Stimulated activated naive CD4-positive, alpha-beta T cell treated with Interleukin-2 at 50 U/mL for 16 hours (primary cell): ENCODE results near the gene SELENOI.
"Not testable (repeated sequence)": the region's sequence is repeated elsewhere in the genome, so short reads cannot be mapped to it uniquely, and the experiment has no call there.

ENCODE experiments used
- DNase-seq: peaks from one replicate; lab custom pipeline; 2025; lab: John Stamatoyannopoulos, UW

Gene SELENOI

DNA sequence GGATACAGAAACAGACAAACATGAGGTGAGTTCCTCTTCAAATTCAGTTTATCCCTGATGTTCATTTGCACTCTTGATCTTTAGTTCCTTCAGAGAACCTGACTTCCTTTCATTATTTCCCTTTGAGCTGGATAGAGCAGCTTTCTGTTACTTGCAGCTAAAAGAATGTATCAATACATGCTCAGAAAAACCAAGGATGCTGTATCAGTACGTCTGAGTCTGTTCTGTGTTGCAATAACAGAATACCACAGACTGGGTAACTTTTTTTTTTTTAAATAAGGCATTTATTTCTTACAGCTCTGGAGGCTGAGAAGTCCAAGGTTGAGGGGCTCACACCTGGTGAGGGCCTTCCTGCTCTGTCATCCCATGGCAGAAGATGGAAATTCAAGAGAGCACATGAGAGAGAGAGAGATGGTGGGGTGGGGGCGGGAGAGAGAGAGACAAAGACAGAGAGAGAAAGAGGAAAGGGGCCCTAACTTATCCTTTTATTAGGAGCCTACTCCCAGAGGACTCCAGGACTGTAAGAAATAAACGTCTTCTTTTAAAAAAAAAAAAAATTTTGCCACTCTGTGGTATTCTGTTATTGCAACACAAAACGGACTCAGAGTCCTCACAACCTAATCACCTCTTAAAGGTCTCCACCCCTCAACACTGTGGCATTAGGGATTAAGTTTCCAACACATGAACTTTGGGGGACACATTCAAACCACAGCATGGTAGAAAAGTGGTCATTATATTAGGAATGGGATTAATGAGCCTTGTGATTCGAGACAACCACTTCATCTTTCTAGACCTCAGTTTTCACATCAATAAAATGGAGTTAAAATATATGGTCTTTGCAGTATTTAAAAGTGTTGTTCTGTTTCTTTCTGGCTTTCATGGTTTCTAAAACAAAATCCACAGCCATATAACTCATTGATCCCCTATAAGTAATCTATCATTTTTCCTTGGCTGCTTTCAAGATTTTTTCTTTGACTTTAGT lies 18.4 kb upstream of the SELENOI start:
- DNase-seq, result no peak

DNA sequence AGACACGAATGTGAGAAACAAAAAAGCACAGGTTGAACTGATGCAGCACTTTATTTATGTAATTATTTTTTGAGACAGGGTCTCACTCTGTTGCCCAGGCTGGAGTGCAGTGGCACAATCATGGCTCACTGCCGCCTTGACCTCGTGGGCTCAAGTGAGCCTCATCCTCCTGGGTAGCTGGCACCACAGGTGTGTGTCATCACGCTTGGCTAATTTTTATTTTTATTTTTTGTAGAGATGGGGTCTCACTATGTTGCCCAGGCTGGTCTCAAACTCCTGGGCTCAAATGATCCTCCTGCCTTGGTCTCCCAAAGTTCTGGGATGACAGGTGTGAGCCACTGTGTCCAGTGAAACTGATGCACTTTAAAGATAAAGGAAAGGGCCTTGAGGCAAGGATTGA lies 16.9 kb upstream of the SELENOI start:
- DNase-seq, result not testable (repeated sequence)

DNA sequence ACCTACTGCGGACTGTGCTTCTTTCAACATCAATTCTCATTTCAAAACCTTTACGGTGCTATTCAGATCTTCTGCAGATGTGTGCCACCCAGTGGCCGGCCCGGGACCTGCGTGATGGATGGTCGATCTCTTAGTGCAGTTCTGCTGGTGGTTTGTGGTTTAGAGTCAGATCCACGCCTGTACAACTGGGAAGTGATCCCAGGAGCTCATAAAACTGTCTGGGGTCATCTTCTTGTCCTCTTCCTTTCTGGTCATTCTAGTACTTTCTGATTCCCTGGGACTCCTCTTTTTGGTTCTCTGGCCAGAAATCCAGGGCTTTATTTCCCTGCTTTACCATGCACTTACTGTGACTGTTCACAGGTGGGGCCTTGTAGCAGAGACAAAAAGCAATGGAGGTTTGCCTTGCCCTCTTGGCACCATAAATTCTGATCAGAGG lies 15.8 kb upstream of the SELENOI start:
- DNase-seq, result peak; percentile 74

DNA sequence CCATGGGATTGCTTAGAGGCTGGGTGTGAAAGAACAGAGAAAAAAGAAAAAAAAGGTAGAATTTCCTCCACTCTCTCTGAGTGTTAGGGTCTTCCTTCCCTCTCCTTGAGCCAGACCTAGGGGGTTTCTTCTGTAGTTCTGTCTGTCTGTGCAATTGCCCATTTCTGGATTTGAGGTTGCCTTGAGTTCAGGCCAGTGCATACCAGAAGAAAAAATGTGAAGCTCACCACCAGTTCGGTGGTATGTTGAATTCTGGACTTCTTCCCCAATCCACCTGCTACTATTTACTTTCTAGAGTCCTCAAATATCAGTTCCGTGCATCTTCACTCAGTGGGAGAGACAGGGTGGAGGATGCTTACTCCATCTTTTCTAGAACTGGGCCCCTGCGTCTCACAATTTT lies 15.3 kb upstream of the SELENOI start:
- no peak for DNase-seq

DNA sequence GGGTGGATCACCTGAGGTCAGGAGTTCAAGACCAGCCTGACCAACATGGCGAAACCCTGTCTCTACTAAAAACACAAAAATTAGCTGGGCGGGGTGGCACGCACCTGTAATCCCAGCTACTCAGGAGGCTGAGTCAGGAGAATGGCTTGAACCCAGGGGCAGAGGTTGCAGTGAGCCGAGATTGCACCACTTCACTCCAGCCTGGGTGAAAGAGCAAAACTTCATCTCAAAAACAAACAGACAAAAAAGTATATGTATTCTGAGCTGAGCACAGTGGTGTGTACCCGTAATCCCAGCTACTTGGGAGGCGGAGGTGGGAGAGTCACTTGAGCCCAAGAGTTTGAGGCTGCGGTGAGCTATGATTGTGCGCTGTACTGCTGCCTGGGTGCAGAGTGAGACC lies 14.6 kb upstream of the SELENOI start:
- not testable (repeated sequence) for DNase-seq

DNA sequence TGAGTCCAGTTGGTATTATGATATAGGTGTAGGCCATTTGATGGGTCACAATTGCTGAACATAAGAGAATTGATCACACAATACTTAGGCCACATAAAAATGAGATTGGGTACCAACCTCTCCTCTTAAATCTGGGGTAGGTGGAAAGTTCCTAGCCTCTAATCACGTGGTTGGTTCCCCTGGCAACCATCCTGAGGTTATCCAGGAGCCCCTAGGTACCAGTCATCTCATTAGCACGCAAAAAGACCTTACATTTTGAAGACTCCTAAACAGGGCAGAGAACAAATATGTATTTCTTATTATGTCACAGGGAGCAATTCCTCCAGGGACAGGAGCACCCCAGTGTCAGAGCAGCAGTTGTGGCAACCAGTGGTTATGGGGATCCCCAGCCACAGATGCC lies 12.7 kb upstream of the SELENOI start:
- DNase-seq, result no peak

DNA sequence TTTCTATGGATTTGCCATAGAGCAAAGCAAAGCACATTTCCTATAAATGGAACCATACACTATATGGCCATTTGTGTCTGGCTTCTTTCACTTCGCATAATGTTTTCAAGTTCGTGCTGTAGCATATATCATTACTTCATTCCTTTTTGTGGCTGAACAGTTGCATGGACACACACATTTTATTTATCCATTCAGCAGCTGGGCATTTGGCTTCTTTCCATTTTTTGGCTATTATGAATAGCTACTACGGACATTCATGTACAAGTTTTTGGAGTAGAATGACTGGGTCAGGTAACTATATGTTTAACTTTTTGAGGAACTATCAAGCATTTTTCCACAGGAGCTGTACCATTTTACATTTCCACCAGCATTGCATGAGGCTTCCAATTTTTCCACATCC lies 10.7 kb upstream of the SELENOI start:
- DNase-seq, result no peak

DNA sequence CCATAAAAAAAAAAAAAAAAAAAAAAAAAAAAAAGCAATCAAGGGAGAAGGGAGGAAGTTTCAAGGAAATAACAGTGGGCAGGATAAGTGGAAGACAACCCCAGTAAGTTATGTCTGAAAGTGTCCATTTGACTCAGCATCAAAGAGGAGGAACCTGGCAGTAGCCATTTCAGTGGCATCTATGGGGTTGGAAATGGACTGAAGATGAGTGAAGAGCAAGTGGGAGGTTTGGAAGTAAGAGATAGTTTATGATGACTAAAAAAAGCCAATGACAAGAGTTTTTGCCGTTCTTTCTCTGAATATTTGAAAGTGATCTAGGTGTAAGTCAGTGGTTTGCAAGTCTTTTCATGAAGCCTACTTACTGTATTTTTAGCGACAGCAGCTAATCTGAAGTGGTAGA lies 9.2 kb upstream of the SELENOI start:
- no peak for DNase-seq

DNA sequence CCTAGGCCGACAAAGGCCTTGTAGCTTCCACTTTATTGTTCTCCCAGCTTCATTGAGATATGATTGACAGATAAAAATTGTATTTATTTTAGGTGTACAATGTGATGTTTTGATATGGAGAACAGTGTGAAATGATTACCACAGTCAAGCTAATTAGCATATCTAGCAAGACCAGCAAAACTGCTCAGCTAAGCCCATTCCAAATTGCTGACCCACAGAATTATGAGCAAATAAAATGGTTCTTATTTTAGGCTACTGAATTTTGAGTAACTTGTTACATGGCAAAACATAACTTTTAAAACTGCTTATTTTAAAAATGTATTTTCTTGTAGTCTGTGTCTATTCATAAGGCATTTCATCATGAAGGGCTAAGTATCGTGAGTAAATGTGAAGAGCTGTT lies 8.6 kb upstream of the SELENOI start:
- no peak for DNase-seq

DNA sequence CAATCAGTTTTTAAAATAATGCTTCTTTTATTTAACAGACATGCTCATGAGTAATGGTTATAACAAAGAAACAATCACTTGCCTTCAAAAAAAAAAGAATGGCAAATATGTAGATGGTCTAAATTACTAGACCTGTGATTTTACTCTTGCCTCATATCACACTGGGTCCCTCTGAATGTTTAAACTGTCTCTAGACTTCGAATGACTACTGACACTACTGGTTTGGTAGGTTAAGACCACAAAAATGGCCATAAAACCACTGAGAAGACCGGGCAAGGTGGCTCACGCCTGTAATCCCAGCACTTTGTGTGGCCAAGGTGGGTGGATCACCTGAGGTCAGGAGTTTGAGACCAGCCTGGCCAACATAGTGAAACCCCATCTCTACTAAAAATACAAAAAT lies 5.1 kb upstream of the SELENOI start:
- DNase-seq, result no peak

DNA sequence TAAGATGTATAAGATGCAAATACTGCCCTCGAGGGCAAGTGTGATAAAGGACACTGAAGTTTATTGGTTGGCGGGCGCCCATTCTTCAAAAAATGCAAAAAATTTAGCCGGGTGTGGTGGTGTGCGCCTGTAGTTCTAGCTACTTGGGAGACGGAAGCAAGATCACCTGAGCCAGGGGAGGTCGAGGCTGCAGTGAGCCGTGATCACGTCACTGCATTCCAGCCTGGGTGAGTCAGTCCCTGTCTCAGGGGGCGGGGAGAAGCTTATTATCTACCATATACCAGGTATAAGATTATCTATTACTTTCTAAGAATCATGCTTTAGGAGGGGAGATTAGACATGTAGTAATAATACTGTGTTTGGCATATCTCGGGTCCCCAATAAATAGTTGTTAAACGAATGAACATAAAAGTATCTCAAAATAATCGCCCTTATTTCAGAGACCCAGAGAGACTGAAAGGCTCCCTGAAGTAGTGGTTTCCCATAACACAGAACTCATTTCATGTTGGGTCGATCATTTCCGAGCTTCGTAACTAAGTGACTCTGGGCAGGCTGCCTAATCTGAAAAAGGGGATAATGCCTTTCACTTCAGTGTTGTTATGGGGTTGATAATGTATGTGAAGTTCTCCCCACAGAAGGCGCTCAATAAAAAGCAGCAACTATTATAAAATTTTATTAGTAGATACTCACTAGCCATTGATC lies 1.2 kb upstream of the SELENOI start:
- peak; percentile 13 for DNase-seq

DNA sequence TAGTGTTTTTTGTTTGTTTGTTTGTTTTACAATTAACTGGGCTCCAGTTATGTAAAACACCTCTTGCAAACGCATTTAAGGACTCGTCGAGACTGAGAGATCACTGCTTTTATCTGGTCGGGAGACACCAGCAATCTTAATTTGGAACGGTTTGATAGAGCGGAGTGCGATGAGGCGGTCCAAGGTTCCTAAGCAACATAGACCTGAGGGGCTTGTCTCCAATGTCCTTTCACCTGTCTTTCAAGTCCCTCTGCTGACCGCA lies 729 bp upstream of the SELENOI start:
- no peak for DNase-seq

DNA sequence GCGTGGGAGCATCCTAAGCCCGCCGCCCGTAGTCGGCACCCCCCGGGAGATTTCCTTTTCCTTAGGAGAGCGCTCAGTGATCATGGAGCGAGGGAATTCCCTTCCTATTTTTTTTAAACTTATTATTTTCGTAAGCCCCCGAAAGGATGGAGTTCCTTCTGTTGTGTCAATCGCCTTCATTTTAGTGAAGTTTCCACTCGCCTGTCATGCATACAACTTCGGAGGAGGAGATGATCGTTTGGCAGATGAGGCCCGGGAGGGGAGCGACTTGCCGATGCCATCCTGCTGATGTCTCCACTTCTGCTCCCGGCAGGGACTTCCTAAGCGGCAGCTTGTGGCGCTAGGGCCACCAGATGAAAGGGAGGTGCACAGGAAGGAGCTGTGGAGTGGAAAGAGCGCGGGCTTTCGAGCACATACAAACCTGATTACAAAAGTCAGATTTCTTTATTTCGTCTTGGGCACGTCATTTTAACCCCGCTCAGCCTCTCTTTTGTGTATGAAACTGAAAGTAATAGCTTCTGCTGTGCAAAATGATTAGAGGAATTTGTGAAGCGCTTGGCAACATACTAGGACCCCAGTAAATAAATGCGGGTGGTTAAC lies 611 bp downstream of the SELENOI start, which contains the start of gene ADGRF3:
TSS of gene ADGRF3 (minus strand) at position 336 of the 600 bp plus-strand sequence. CDS start 555 bp downstream, outside the sequence.
- peak; percentile 57 for DNase-seq

DNA sequence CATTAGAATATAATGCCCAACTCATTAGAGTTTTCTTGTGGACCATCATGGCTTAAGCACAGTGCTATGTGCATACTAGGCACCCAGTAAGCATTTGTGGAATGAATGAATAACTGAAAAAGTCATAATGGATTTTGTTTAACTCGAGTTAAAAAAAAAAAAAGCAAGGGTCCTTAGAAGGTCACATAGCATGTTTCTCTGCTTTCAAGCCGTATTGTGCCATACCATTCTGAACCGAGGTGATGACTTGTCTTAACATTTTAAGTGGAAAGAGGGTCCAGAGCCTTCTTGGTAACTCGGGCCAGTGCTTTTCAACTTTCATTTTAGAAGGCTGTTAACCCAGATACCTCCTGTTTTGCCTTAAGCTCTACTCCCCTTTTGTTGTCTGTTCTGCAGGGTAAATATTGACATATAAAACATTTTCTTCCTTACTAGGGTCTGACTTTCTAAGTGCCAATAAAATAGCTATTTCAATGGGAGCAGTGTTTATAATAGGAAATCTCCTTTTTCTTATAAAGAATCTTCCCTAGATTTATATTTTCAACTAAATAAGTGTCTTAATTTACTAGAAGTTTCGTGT lies 1.4 kb downstream of the SELENOI start:
- no peak for DNase-seq

DNA sequence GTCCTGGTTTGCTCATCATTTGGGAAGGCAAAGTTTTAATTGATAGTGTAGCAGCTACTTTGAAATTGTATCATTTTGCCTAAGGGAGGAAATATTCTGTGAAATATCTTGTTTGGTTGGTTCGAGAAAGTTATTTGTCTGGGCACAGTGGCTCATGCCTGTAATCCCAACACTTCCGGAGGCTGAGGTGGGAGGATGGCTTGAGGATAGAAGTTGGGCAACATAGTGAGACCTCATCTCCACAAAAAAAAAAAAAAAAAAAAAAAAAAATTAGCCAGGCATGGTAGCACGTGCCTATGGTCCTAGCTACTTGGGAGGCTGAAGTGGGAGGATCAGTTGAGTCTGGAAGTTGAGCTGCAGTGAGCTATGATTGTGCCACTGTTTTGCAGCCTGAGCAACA lies 3.7 kb downstream of the SELENOI start:
- no peak for DNase-seq

DNA sequence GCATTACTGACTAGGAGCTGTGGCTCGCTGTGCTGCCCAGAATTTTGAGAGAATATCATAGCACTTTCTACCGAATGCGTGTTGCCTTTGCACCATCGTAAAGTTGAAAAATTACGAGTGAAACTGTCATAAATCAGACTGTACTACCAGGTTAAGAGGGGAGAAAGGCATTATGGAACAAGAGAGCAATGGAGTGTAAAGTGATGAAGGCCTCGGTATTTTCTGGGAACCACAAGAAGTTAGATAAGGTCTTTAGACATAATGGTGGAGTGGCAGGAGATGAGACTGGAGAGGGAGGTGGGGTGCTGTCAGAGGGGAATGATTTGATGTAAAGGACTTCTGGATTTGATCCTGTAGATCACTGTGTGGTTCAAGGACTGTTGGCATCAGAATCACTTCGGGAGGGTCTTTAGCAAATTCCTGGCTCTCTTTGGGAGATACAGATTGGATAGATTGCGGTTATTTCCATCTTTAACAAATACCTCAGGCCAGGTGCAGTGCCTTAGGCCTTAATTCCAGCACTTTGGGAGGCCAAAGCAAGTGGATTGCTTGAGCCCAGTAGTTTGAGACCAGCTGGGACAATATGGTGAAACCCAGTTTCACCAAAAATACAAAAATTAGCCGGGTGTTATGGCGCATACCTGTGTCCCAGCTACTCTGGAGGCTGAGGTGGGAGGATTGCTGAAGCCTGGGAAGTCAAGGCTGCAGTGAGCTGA lies 5.6 kb downstream of the SELENOI start:
- DNase-seq, result no peak

DNA sequence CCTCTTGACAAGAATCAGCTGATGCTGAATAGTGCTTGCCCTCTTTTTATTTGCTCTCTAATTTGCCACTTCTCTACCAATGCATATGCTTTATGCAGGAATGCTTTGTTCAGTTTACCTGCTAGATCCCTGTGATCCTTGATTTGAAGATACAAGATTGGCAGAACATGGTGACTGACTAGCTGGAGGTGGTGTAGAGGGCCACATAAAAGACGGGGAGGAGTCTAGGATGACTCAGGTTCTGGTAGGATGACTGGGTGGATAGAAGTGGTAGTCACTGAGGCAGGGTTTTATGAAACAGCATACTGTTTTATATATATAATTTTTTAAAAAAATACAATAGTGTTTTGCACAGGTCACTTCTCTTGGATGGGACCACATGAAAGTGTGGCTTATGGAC lies 6.9 kb downstream of the SELENOI start:
- peak; percentile 6 for DNase-seq

DNA sequence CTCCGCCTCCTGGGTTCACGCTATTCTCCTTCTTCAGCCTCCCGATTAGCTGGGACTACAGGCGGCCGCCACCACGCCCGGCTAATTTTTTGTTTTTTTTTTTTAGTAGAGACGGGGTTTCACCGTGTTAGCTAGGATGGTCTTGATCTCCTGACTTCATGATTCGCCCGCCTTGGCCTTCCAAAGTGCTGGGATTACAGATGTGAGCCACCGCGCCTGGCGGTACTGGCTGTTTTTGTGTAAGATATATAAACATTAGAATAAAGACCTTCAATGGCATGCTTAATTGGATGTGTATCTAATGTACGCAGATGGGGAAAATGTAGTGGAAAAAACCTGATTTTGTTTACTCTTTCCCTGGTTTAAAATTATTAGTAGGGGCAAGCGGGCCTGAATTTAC lies 8.5 kb downstream of the SELENOI start:
- DNase-seq, result not testable (repeated sequence)

DNA sequence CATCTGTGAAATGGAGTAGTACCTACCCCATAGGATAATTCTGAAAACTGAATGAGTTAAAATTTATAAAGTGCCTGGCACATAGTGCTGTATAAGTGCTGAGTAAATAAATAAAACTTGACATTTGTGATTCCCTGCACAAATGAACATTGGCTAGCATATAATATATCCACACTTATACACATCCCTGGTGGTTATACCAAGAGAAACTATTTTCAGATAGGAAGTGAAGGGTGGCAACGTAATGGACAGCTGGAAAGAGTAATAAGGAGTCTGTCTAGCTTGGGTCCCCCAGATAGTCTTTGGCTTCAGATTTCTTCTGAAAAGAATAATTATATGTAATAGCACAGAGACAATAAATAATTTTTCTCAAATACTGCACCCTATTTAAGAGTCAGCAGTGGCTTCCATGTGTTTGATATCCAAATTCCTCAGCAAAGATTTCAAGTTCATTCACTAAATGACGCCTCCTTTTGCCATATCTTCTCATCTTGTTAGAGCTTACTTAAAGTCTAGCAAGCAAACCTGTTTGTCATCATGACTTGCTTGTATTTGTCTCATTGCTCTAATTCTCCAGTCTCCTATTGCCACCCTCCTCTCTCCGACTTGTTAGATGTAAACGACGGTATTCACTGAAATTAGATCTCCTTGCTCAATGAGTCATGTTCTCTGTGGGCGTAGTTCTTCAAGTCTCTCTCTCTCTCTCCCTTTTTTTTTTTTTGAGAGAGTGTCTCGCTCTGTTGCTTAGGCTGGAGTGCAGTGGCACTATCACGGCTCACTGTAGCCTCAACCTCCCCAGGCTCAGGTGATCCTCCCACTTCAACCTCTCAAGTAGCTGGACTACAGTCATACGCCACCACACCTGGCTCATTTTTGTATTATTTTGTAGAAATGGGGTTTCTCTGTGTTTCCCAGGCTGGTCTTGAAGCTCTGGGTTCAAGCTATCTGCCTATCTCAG lies 9.4 kb downstream of the SELENOI start:
- no peak for DNase-seq

DNA sequence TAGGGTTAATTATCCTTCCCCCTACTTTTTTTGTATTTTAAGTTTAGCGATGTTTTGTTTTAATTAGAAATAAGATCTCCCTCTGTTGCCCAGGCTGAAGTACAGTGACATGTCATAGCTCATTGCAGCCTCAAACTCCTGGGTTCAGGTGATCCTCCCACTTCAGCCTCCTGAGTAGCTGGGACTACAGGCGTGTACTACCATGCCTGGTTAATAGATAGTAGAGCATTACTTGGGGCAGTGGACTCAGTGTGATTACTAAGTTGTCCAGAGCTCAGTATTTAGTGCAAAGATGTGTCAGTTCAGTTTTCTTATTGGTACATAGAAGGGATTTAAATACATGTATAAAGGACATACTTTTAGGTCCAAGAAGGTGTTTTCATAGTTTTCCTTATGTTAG lies 10.2 kb downstream of the SELENOI start:
- DNase-seq, result no peak

DNA sequence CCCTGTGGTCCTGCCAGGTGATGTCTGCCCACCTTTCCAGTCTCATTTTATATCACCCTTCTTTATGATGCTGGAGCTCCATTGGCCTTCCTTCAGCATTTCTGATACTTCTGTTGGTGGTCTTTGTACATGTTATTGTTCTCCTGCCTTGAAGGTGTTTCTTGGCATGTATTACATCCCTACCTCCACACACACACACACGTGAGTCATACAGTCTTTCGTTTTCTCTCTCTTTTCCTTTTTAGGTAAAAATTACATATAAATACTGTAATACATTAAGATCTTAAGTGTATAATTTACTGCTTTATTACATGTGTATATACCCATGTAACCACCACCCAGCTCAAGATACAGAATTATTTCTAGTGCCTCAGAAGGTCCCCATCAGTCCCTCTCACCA lies 10.8 kb downstream of the SELENOI start:
- DNase-seq, result no peak
